VCaP (cell line): Measurements from ENCODE around the gene SF1.

ENCODE experiments used
- H3K27ac ChIP-seq: fragments of 450-650 bp; 2 replicates; pipeline ENCODE4 v1.5.1; 2017
- TF ChIP-seq, protein P1 (sequence below): fragments of 450-650 bp; conservative IDR thresholded peaks from 2 replicates; pipeline ENCODE4 v1.5.1; 2017; ENCODE audit warnings: mild to moderate bottlenecking, moderate library complexity

The SF1 gene

DNA sequence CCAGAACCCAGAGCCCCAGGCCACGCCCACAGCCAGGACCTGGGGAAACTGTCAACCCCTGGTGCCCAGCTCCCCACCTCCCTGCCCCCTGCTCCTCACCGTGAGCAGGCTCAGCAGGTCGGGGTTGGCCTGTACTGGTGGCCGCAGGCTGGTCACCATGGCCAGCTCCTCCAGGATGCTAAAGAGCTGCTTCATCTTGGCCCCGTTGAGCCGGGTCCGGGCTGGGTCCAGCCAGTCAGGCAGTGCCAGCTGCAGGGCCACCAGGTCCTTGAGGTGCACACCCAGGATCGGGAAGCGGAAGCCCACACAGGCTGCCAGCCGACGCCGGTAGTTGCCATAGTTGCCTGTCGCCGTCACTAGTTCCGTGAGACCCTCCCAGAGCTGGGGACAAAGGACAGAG is 41.7 kb downstream of the SF1 start:
- no peak overlapping the region for H3K27ac ChIP-seq
- TF ChIP-seq, protein P1, sequence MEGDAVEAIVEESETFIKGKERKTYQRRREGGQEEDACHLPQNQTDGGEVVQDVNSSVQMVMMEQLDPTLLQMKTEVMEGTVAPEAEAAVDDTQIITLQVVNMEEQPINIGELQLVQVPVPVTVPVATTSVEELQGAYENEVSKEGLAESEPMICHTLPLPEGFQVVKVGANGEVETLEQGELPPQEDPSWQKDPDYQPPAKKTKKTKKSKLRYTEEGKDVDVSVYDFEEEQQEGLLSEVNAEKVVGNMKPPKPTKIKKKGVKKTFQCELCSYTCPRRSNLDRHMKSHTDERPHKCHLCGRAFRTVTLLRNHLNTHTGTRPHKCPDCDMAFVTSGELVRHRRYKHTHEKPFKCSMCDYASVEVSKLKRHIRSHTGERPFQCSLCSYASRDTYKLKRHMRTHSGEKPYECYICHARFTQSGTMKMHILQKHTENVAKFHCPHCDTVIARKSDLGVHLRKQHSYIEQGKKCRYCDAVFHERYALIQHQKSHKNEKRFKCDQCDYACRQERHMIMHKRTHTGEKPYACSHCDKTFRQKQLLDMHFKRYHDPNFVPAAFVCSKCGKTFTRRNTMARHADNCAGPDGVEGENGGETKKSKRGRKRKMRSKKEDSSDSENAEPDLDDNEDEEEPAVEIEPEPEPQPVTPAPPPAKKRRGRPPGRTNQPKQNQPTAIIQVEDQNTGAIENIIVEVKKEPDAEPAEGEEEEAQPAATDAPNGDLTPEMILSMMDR: no peak

DNA sequence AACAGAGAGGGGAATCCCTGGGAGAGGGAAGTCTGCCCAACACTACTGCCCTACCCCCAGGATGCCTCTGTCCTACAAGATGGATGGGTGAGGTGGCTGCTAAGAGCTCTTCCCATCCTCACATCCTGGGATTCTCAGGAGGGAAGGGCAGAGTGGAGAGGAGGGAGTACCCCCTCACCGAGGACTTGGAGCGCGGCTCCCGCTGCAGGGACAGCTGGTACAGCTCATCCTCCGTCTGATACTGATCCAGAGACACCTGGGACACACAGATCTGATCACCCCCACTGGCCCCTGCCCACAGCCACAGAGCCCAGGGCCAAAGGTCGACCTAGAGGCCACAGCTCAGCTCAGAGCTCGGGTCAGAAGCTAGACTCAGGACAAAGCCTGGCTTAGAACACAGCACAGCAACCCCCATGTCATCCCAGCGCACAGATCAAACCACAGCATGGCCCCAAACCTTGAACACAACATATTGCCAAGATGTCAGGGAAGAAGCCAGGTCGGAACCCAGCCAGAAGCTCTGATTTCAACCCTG is 42.5 kb downstream of the SF1 start:
- H3K27ac ChIP-seq: no peak overlapping the region
- TF ChIP-seq, protein P1: no peak

DNA sequence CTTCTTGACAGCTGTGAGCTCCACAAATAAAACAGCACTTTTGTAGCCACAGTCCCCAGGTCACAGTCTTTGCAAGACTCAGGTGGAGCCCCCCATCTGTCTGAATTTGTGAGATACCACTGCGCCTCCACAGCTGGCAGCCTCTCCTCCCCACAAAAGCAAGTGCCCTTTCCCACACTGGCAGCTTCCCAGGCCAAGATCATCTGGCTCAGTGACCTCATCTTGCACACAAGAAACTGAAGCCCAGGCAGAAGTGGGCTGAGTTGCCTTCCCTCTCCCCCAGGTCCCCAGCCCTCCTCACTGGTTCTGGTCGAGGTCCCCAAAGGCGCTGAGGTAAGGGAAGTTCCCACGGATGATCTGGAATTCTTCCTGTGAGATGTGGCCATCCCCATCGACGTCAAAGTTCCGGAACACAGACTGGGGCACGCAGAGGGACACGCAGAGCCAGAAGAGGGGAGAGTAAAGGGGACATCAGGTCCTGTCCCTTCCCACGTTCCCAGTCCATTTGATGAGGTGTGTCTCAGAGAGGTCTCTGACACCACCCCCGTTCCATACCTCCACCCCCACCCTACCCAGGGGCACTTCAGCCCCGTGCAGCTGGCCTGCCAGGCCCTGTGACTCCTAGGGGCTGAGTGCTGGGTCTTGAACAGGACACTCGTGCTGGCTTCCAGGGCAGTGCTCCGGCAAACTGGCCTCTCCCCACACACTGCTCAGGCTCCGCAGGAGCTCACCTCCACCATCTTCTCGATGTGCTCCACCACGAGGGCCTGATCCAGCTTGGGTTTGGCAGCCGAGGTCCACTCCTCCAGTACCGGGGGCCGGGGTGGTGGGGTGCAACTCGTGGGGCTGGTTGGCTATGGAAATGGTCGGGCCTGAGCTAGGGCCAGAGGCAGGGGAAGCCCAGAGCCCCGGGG is 43.3 kb downstream of the SF1 start:
- no peak overlapping the region for H3K27ac ChIP-seq
- TF ChIP-seq, protein P1: no peak

DNA sequence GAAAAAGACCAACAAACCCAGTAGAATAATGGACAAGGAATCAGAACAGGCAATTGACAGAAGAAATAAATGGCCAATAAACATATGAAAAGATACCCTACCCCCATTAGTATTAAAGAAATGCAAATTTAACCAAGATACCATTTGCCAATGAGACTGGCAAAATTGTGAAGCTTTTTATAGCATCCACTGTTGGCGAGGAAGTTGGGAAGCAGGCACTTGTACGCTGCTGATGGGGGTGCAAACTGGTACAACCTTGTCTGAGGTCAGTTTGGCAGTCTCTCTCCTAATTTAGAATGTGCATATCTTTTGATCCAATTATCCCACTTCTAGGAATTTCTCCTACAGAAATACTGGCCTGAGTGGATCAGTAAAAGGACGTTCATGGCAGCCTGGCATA is 46.7 kb downstream of the SF1 start:
- TF ChIP-seq, protein P1: no peak
- H3K27ac ChIP-seq: no peak overlapping the region

DNA sequence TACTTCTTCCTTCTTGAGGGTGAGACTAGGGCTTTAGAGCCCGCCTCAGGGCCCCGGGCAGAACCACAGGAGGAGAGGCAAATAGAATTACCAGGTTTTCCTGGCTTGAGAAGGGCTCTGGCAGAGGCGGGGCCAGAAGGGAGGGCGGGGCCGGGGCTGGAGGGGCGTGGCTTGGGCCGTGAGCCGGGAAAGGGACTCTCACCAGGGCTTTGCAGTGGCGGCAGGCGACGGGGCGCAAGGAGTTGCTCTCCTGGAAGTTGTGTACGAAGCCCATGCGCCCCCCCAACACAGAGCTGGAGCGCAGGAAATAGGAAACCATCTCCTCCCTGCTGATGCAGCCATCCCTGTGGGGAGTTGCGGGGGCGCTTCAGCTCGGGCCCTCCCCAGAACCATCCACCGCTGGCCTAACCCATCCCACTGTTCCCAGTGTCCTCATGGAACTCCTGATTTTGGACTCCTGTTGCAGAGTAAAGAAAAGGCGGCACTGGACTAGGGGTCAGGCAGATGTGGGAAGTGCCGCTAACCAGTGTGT is 48.4 kb downstream of the SF1 start:
- TF ChIP-seq, protein P1: no peak
- H3K27ac ChIP-seq: no peak overlapping the region

DNA sequence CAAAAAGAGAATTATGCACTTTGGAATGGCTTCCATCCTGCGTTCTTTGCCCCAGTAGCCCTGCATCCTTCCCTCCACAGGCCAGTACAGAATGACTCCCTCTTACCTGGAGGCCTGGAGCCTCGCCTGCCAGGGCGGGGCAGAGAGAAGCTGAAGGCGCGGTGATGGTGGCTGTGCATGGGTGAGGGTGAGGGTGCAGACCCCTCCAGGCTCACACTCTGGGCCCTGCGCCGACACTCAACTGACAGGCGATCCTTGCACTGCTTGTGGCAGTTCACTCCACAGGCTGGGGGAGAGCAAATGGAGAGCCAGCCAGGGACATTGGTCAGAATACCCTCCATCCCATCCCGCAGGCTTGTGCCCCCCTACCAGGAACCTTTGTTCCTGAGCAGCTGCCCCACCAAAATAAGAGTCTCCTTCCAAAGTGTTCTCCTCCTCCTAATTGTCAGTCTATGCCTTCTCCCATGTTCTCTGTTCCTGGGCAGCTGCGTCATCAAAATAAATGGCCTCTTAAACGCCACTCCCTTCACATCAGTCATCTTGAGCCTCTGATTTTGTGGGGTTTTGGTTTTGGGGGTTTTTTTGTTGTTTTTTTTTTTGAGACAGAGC is 49.5 kb downstream of the SF1 start:
- H3K27ac ChIP-seq: no peak overlapping the region
- TF ChIP-seq, protein P1: no peak

DNA sequence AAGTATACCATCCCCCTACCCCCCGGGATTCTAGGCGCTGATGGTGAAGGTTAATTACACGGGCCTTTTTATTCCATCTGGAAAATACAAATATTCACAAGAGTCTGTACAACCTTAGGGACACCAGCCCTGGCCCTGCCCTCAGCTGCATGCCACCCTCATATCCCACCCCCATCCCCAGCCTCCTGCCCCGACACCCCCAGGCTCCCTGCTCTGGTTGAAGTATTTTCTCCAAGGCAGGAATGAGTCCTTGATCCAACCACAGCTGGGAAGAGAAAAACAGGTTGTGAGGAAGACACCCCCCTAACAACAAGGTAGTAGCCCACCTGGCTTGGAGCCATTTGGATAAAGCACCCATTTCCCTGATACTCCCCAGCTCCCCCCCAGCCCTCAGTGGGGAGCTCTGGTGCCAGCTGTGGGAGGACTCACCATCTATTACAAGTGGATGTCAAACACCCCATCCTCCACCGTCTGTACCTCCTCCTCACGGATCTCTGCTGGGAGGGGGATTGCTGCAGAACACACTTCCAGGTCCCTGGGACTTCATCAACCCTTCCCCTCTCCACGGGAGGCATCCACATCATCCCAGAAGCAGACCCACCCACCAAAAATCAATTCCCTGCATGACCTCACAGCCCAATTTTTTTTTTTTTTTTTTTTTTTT is 51.3 kb downstream of the SF1 start:
- TF ChIP-seq, protein P1: no peak
- no peak overlapping the region for H3K27ac ChIP-seq
